WTC11 (cell line): Measurements from ENCODE around the gene DOCK7. TPM values are rescaled to one million over a fixed set of nuclear protein-coding genes. Genes with fewer than 3 reads are reported as not detected.

Source experiments
- ATAC-seq: fragments of 200-7000 bp; cut with Tn5 transposase; 2 replicates; pipeline ENCODE4 v1.10.0; 2021; ENCODE audit warnings: mild to moderate bottlenecking, moderate library complexity
- CTCF ChIA-PET: fragments of 300-600 bp; sonication (Branson Sonifier 250); formaldehyde crosslinking; loops from one replicate; lab custom pipeline; 2021; ENCODE audit warnings: antibody characterized with exemption; lab: Charles Lee
- POLR2A ChIA-PET: fragments of 350-600 bp; sonication (Branson Sonifier 250); formaldehyde crosslinking; loops from one replicate; lab custom pipeline; 2021; ENCODE audit warnings: antibody characterized with exemption; lab: Charles Lee
- DNase-seq: peaks from one replicate; pipeline ENCODE4 v3.0.0; 2021; ENCODE audit warnings: low spot score
- H3K27ac Mint-ChIP-seq: 2 replicates; pipeline ENCODE4 v1.8.0; 2021; ENCODE audit warnings: mixed read lengths
- H3K27me3 Mint-ChIP-seq: 2 replicates; pipeline ENCODE4 v1.8.0; 2021; ENCODE audit warnings: low read depth, mild to moderate bottlenecking, moderate library complexity, mixed read lengths
- H3K36me3 Mint-ChIP-seq: 2 replicates; pipeline ENCODE4 v1.8.0; 2021; ENCODE audit warnings: mixed read lengths
- H3K4me1 Mint-ChIP-seq: 2 replicates; pipeline ENCODE4 v1.8.0; 2022; ENCODE audit warnings: mixed read lengths
- H3K4me3 Mint-ChIP-seq: 2 replicates; pipeline ENCODE4 v1.8.0; 2021; ENCODE audit warnings: mild to moderate bottlenecking, moderate library complexity, mixed read lengths
- H3K9me3 Mint-ChIP-seq: 2 replicates; pipeline ENCODE4 v1.8.0; 2021; ENCODE audit warnings: mixed read lengths
- CREB1 ChIP-seq: sonication (generic); formaldehyde crosslinking; IDR thresholded peaks from 2 replicates; pipeline ENCODE4 v1.8.0; 2023; ENCODE audit warnings: mild to moderate bottlenecking, missing genetic modification reagents
- EMX1 ChIP-seq: fragments of 250-450 bp; sonication (Bioruptor Pico); IDR thresholded peaks from 2 replicates; pipeline ENCODE4 v1.8.0; 2021; ENCODE audit warnings: mild to moderate bottlenecking
- GABPB1 ChIP-seq: sonication (generic); formaldehyde crosslinking; IDR thresholded peaks from 2 replicates; pipeline ENCODE4 v1.8.1; 2023; ENCODE audit warnings: mild to moderate bottlenecking, missing genetic modification reagents
- GTF2I ChIP-seq: fragments of 250-450 bp; sonication (Bioruptor Pico); conservative IDR thresholded peaks from 2 replicates; pipeline ENCODE4 v1.4.0; 2021; ENCODE audit warnings: mild to moderate bottlenecking
- NFYB ChIP-seq: sonication (generic); formaldehyde crosslinking; conservative IDR thresholded peaks from 2 replicates; pipeline ENCODE4 v1.8.0; 2022; ENCODE audit warnings: low read depth, missing genetic modification reagents
- RORB ChIP-seq: fragments of 250-450 bp; sonication (Bioruptor Pico); IDR thresholded peaks from 2 replicates; pipeline ENCODE4 v1.9.0; 2021; ENCODE audit warnings: mild to moderate bottlenecking
- SMAD4 ChIP-seq: sonication (generic); formaldehyde crosslinking; IDR thresholded peaks from 2 replicates; pipeline ENCODE4 v1.8.0; 2022; ENCODE audit warnings: mild to moderate bottlenecking, missing genetic modification reagents
- TP53 ChIP-seq: sonication (generic); formaldehyde crosslinking; IDR thresholded peaks from 2 replicates; pipeline ENCODE4 v1.8.1; 2023; ENCODE audit warnings: mild to moderate bottlenecking, missing genetic modification reagents
- ZNF219 ChIP-seq: sonication (generic); formaldehyde crosslinking; IDR thresholded peaks from 2 replicates; pipeline ENCODE4 v1.8.0; 2023; ENCODE audit warnings: missing genetic modification reagents, mild to moderate bottlenecking, borderline replicate concordance
- ZNF263 ChIP-seq: sonication (generic); formaldehyde crosslinking; IDR thresholded peaks from 2 replicates; pipeline ENCODE4 v1.8.1; 2022; ENCODE audit warnings: low read depth, mild to moderate bottlenecking, moderate library complexity, missing genetic modification reagents
- ZNF671 ChIP-seq: fragments of 250-450 bp; sonication (Bioruptor Pico); IDR thresholded peaks from 2 replicates; pipeline ENCODE4 v1.8.0; 2021; ENCODE audit warnings: mild to moderate bottlenecking
- total RNA-seq: library from RNA; stranded (reverse); gene quantifications from 3 replicates; pipeline ENCODE4 v1.2.3, GENCODE V29; 2021
- TF ChIP-seq, protein P1 (sequence below): sonication (generic); formaldehyde crosslinking; IDR thresholded peaks from 2 replicates; pipeline ENCODE4 v1.8.1; 2023; ENCODE audit warnings: mild to moderate bottlenecking, moderate library complexity, missing genetic modification reagents
- TF ChIP-seq, protein P2 (sequence below): sonication (generic); formaldehyde crosslinking; IDR thresholded peaks from 2 replicates; pipeline ENCODE4 v1.8.1; 2023; ENCODE audit warnings: mild to moderate bottlenecking, missing genetic modification reagents
- TF ChIP-seq, protein P3 (sequence below): sonication (generic); formaldehyde crosslinking; IDR thresholded peaks from 2 replicates; pipeline ENCODE4 v1.8.0; 2023; ENCODE audit warnings: mild to moderate bottlenecking, missing genetic modification reagents
- TF ChIP-seq, protein P4 (sequence below): sonication (generic); formaldehyde crosslinking; IDR thresholded peaks from 2 replicates; pipeline ENCODE4 v1.8.1; 2023; ENCODE audit warnings: mild to moderate bottlenecking, missing genetic modification reagents, moderate library complexity
- TF ChIP-seq, protein P5 (sequence below): sonication (generic); formaldehyde crosslinking; IDR thresholded peaks from 2 replicates; pipeline ENCODE4 v1.8.0; 2022; ENCODE audit warnings: mild to moderate bottlenecking, missing genetic modification reagents
- TF ChIP-seq, protein P6 (sequence below): fragments of 250-450 bp; sonication (Bioruptor Pico); IDR thresholded peaks from 2 replicates; pipeline ENCODE4 v1.9.0; 2021; ENCODE audit warnings: mild to moderate bottlenecking, borderline replicate concordance

Gene DOCK7
- total RNA-seq, 1 experiment from 2014 or later, result 34.2 TPM

DNA sequence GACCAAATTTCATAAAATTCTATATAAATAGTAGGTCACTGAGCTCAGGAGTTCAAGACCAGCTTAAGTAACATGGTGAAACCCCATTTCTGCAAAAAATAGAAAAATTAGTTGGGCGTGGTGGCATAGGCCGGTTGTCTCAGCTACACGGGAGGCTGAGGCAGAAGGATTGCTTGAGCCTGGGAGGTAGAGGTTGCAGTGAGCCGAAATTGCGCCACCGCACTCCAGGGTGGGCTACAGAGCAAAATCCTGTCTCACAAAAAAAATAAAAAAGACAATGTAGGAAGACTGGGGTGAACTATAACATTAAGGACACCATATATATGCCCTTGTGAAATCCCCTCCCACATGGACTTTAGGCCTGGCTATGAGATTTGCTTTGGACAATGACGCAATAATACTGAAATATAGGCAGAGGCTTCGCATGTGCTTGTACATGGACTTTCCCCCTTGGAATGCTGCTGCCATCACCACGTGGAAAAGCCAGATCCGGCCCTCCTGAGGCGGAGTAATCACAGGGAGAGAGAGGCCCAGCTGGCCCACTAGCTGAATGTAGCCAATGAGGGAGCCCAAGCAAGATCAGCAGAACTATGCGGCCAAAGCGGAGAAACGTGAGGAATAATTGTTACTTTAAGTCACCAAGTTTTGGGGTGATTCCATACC lies 264.5 kb downstream of the DOCK7 start:
- peaks cover 3% of the 10 kb centered on the region; the same call in 1 of the 2 replicates for H3K9me3 Mint-ChIP-seq
- TF ChIP-seq EMX1 (no peak), SMAD4 (CRISPR knock-in tag) (no peak), NFYB (CRISPR knock-in tag) (no peak), GABPB1 (CRISPR knock-in tag) (peak; percentile 99), TP53 (CRISPR knock-in tag) (no peak)
- TF ChIP-seq, protein P1, sequence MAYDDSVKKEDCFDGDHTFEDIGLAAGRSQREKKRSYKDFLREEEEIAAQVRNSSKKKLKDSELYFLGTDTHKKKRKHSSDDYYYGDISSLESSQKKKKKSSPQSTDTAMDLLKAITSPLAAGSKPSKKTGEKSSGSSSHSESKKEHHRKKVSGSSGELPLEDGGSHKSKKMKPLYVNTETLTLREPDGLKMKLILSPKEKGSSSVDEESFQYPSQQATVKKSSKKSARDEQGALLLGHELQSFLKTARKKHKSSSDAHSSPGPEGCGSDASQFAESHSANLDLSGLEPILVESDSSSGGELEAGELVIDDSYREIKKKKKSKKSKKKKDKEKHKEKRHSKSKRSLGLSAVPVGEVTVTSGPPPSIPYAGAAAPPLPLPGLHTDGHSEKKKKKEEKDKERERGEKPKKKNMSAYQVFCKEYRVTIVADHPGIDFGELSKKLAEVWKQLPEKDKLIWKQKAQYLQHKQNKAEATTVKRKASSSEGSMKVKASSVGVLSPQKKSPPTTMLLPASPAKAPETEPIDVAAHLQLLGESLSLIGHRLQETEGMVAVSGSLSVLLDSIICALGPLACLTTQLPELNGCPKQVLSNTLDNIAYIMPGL (CRISPR knock-in tag), result no peak
- TF ChIP-seq, protein P2, sequence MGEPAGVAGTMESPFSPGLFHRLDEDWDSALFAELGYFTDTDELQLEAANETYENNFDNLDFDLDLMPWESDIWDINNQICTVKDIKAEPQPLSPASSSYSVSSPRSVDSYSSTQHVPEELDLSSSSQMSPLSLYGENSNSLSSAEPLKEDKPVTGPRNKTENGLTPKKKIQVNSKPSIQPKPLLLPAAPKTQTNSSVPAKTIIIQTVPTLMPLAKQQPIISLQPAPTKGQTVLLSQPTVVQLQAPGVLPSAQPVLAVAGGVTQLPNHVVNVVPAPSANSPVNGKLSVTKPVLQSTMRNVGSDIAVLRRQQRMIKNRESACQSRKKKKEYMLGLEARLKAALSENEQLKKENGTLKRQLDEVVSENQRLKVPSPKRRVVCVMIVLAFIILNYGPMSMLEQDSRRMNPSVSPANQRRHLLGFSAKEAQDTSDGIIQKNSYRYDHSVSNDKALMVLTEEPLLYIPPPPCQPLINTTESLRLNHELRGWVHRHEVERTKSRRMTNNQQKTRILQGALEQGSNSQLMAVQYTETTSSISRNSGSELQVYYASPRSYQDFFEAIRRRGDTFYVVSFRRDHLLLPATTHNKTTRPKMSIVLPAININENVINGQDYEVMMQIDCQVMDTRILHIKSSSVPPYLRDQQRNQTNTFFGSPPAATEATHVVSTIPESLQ (CRISPR knock-in tag), result no peak
- DNase-seq (no peak), ATAC-seq (peak; percentile 73)
- H3K4me1 Mint-ChIP-seq, result peaks cover 3% of the 10 kb centered on the region; the same call in 1 of the 2 replicates
- no peaks in the 10 kb centered on the region for H3K27me3 Mint-ChIP-seq
- CTCF ChIA-PET, result interaction anchor here (2.3 kb wide), 1 partner anchor 280 kb away, joined by 6 read pairs; no protein-coding TSS in a partner anchor
- no peak overlapping the region; the same call in 1 of the 2 replicates for H3K27ac Mint-ChIP-seq
- H3K36me3 Mint-ChIP-seq, result no peaks in the 10 kb centered on the region
- no peak overlapping the region for H3K4me3 Mint-ChIP-seq
- POLR2A ChIA-PET, result no interaction called here

DNA sequence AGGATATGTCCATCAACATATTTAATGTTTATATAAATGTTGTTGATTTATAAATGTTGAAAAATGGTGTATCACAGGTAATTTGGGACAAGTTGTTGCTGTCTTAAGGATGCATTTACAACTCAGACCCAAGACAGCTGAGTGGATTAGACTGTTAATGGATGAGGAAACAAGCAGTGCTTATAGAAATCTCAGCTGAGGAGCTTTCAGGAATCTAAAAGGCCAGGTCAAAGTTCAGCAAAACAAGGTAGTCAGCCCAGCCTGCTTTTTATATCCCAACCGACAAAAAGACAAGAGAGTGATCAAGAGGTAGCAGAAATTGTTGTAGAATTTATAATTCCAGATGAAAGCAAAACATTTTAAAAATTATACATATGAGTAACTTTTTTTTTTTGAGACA lies 268.0 kb downstream of the DOCK7 start:
- Mint-ChIP-seq H3K4me3 (no peak overlapping the region), H3K9me3 (no peaks in the 10 kb centered on the region), H3K4me1 (peaks cover 6% of the 10 kb centered on the region; the same call in 1 of the 2 replicates), H3K27ac (no peak overlapping the region), H3K36me3 (no peaks in the 10 kb centered on the region), H3K27me3 (no peaks in the 10 kb centered on the region)
- TF ChIP-seq CREB1 (CRISPR knock-in tag) (no peak), ZNF671 (CRISPR knock-in tag) (no peak), ZNF219 (CRISPR knock-in tag) (no peak), RORB (CRISPR knock-in tag) (no peak)
- DNase-seq, result no peak
- POLR2A ChIA-PET, result no interaction called here
- CTCF ChIA-PET, result no interaction called here
- ATAC-seq, result no peak

DNA sequence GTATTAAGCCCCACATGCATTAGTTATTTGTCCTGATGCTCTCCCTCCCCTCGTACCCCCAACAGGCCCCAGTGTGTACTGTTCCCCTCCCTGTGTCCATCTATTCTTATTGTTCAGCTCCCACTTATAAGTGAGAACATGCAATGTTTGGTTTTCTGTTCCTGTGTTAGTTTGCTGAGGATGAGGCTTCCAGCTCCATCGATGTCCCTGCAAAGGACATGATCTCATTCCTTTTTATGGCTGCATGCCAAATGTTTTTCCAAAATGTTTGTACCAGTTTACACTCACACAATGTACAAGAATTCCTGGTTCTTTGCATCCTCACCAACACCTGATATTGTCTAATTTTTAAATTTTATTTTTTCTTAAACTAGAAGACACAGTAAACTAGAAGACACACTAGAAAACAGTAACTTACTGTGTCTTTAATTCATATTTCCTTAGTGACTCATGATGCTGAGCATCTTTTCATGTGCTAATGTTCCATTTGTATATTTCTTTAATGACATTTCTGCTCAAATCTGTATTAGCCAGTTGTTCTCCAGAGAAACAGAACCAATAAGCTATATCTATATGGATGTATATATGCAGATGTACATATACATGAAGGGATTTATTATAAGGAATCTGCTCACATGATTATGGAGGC lies 270.7 kb downstream of the DOCK7 start:
- H3K27me3 Mint-ChIP-seq, result no peaks in the 10 kb centered on the region
- ChIA-PET POLR2A (no interaction called here), CTCF (interaction anchor here (0.5 to 1.2 kb wide), 3 partner anchors 192 to 273 kb away, joined by 3 to 5 read pairs (median 3); no protein-coding TSS in a partner anchor)
- DNase-seq (no peak), ATAC-seq (no peak)
- H3K27ac Mint-ChIP-seq, result no peak overlapping the region
- H3K4me3 Mint-ChIP-seq, result no peak overlapping the region
- peaks cover 4% of the 10 kb centered on the region; the same call in 1 of the 2 replicates for H3K4me1 Mint-ChIP-seq
- no peaks in the 10 kb centered on the region for H3K9me3 Mint-ChIP-seq
- no peaks in the 10 kb centered on the region for H3K36me3 Mint-ChIP-seq
- TF ChIP-seq, protein P3, sequence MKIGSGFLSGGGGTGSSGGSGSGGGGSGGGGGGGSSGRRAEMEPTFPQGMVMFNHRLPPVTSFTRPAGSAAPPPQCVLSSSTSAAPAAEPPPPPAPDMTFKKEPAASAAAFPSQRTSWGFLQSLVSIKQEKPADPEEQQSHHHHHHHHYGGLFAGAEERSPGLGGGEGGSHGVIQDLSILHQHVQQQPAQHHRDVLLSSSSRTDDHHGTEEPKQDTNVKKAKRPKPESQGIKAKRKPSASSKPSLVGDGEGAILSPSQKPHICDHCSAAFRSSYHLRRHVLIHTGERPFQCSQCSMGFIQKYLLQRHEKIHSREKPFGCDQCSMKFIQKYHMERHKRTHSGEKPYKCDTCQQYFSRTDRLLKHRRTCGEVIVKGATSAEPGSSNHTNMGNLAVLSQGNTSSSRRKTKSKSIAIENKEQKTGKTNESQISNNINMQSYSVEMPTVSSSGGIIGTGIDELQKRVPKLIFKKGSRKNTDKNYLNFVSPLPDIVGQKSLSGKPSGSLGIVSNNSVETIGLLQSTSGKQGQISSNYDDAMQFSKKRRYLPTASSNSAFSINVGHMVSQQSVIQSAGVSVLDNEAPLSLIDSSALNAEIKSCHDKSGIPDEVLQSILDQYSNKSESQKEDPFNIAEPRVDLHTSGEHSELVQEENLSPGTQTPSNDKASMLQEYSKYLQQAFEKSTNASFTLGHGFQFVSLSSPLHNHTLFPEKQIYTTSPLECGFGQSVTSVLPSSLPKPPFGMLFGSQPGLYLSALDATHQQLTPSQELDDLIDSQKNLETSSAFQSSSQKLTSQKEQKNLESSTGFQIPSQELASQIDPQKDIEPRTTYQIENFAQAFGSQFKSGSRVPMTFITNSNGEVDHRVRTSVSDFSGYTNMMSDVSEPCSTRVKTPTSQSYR (CRISPR knock-in tag), result no peak
- TF ChIP-seq ZNF263 (CRISPR knock-in tag), result no peak
- TF ChIP-seq, protein P4, sequence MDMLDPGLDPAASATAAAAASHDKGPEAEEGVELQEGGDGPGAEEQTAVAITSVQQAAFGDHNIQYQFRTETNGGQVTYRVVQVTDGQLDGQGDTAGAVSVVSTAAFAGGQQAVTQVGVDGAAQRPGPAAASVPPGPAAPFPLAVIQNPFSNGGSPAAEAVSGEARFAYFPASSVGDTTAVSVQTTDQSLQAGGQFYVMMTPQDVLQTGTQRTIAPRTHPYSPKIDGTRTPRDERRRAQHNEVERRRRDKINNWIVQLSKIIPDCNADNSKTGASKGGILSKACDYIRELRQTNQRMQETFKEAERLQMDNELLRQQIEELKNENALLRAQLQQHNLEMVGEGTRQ, result no peak
- TF ChIP-seq, protein P5, sequence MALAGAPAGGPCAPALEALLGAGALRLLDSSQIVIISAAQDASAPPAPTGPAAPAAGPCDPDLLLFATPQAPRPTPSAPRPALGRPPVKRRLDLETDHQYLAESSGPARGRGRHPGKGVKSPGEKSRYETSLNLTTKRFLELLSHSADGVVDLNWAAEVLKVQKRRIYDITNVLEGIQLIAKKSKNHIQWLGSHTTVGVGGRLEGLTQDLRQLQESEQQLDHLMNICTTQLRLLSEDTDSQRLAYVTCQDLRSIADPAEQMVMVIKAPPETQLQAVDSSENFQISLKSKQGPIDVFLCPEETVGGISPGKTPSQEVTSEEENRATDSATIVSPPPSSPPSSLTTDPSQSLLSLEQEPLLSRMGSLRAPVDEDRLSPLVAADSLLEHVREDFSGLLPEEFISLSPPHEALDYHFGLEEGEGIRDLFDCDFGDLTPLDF (CRISPR knock-in tag), result no peak
- TF ChIP-seq, protein P6, sequence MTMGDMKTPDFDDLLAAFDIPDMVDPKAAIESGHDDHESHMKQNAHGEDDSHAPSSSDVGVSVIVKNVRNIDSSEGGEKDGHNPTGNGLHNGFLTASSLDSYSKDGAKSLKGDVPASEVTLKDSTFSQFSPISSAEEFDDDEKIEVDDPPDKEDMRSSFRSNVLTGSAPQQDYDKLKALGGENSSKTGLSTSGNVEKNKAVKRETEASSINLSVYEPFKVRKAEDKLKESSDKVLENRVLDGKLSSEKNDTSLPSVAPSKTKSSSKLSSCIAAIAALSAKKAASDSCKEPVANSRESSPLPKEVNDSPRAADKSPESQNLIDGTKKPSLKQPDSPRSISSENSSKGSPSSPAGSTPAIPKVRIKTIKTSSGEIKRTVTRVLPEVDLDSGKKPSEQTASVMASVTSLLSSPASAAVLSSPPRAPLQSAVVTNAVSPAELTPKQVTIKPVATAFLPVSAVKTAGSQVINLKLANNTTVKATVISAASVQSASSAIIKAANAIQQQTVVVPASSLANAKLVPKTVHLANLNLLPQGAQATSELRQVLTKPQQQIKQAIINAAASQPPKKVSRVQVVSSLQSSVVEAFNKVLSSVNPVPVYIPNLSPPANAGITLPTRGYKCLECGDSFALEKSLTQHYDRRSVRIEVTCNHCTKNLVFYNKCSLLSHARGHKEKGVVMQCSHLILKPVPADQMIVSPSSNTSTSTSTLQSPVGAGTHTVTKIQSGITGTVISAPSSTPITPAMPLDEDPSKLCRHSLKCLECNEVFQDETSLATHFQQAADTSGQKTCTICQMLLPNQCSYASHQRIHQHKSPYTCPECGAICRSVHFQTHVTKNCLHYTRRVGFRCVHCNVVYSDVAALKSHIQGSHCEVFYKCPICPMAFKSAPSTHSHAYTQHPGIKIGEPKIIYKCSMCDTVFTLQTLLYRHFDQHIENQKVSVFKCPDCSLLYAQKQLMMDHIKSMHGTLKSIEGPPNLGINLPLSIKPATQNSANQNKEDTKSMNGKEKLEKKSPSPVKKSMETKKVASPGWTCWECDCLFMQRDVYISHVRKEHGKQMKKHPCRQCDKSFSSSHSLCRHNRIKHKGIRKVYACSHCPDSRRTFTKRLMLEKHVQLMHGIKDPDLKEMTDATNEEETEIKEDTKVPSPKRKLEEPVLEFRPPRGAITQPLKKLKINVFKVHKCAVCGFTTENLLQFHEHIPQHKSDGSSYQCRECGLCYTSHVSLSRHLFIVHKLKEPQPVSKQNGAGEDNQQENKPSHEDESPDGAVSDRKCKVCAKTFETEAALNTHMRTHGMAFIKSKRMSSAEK, result no peak
- TF ChIP-seq EMX1, result no peak
- TF ChIP-seq GTF2I (CRISPR knock-in tag), result no peak
